HL-60 (cell line): ENCODE results near the gene COPS4.
"Not testable (repeated sequence)": the region's sequence is repeated elsewhere in the genome, so short reads cannot be mapped to it uniquely, and the experiment has no call there.

Experiments used
- POLR2AphosphoS5 ChIP-seq: IDR thresholded peaks from 2 replicates; pipeline ENCODE4 v1.6.1; 2012; ENCODE audit warnings: low read depth
- TF ChIP-seq, protein P1 (sequence below): IDR thresholded peaks from one replicate; pipeline ENCODE4 v1.5.1; 2011; ENCODE audit warnings: low read length, control low read depth, inconsistent platforms; ENCODE audit not compliant: insufficient read depth

DNA sequence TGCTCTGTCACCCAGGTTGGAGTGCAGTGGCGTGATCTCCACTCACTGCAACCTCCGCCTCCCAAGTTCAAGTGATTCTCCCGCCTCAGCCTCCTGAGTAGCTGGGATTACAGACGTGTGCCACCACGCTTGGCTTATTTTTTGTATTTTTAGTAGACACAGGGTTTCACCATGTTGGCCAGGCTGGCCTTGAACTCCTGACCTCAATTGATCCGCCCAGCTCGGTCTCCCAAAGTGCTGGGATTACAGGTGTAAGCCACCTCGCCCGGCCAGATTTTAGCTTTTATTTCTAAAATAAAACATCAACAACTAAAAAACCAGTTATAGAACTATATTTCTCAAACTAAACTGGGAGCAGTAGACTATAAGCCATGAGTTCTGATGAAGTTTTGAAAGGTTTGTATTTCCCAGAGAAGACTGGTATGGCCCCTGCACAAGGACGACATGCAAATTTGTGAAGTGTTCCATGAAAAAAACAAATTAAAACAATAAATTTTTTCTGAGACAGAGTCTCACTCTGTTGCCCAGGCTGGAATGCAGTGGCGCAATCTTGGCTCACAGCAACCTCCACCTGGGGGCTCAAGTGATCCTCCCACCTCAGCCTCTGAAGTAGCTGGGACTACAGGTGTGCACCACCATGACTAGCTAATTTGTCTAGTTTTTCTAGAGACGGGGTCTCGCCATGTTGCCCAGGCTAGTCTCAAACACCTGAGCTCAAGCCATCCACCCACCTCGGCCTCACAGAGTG, 31.8 kb upstream of the COPS4 start:
- TF ChIP-seq, protein P1, sequence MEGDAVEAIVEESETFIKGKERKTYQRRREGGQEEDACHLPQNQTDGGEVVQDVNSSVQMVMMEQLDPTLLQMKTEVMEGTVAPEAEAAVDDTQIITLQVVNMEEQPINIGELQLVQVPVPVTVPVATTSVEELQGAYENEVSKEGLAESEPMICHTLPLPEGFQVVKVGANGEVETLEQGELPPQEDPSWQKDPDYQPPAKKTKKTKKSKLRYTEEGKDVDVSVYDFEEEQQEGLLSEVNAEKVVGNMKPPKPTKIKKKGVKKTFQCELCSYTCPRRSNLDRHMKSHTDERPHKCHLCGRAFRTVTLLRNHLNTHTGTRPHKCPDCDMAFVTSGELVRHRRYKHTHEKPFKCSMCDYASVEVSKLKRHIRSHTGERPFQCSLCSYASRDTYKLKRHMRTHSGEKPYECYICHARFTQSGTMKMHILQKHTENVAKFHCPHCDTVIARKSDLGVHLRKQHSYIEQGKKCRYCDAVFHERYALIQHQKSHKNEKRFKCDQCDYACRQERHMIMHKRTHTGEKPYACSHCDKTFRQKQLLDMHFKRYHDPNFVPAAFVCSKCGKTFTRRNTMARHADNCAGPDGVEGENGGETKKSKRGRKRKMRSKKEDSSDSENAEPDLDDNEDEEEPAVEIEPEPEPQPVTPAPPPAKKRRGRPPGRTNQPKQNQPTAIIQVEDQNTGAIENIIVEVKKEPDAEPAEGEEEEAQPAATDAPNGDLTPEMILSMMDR, result not testable (repeated sequence)
- TF ChIP-seq POLR2AphosphoS5, result not testable (repeated sequence)
